ENCODE data around the gene RIC1. TPM values are rescaled to one million over a fixed set of nuclear protein-coding genes. Genes with fewer than 3 reads are reported as not detected.

The RIC1 gene
- total and polyA plus RNA-seq, 11 donors: 2.4 to 14.4 (median 8.7) TPM

DNA sequence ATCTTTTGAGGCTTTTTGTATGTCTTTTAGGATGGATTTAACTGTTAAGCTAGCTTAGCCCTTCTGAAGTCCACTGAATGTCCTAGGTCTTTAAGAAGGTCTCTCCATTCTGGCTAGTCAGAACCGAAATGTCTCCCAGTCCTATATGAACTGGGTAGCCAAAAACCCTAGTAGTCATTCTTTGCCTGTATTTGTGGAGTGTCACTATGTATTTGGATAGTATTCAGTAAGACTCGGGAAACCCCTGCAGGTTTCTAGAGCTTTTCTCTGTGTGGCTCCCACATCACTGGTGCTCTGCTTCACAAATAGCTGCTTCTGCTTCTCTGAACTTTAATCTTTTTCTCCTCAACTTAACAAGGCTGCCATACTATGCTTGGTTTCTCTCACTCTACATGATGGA is 68.0 kb downstream of the RIC1 start:
- intact Hi-C loops (cut with DNase I): no loop called here
- Histone ChIP-seq H3K4me3 (no peak overlapping the region), H3K27me3 (no peaks in the 10 kb centered on the region), H3K36me3 (no peaks in the 10 kb centered on the region), H3K27ac (no peak overlapping the region), H3K9me3 (no peaks in the 10 kb centered on the region), H3K4me1 (peaks cover 0 to 6% (median 0%) of the 10 kb centered on the region in 12 donors)
- WGBS, 4 donors: 93 to 97% (median 96%) methylated on average over 2 of the region's 2 CpGs
- DNase-seq (no peak), ATAC-seq (no peak)
- TF ChIP-seq, protein P1, sequence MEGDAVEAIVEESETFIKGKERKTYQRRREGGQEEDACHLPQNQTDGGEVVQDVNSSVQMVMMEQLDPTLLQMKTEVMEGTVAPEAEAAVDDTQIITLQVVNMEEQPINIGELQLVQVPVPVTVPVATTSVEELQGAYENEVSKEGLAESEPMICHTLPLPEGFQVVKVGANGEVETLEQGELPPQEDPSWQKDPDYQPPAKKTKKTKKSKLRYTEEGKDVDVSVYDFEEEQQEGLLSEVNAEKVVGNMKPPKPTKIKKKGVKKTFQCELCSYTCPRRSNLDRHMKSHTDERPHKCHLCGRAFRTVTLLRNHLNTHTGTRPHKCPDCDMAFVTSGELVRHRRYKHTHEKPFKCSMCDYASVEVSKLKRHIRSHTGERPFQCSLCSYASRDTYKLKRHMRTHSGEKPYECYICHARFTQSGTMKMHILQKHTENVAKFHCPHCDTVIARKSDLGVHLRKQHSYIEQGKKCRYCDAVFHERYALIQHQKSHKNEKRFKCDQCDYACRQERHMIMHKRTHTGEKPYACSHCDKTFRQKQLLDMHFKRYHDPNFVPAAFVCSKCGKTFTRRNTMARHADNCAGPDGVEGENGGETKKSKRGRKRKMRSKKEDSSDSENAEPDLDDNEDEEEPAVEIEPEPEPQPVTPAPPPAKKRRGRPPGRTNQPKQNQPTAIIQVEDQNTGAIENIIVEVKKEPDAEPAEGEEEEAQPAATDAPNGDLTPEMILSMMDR (IDR thresholded peaks at IDR 0.05): no peak
- TF ChIP-seq POLR2A (IDR thresholded peaks at IDR 0.05): no peak

DNA sequence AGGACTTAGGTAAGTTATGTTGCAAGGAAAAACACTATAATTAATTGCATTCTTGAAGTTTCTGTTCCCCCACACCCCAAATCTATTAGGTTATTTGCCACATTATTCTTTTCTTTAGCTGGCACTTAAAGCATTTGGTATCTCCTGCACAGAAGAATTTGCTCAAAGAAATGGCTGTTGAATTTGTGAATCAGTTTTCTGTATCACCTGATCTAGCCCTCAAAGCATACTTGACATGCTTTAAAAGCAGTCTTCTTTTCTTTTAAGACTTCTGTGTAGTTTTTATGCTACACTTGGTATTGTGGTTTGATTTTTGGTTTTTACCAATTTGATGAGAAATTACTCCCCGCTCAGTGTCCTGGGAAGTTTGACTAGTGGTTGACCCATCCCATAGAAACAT is 69.1 kb downstream of the RIC1 start:
- no peak overlapping the region for H3K4me3 ChIP-seq
- no peaks in the 10 kb centered on the region for H3K27me3 ChIP-seq
- WGBS, 4 donors: 93 to 100% (median 100%) methylated on average over 1 of the region's 1 CpG
- intact Hi-C loops (cut with DNase I): no loop called here
- no peak for DNase-seq
- H3K36me3 ChIP-seq: no peaks in the 10 kb centered on the region
- peaks cover 0 to 6% (median 0%) of the 10 kb centered on the region in 12 donors for H3K4me1 ChIP-seq
- H3K27ac ChIP-seq: no peak overlapping the region
- TF ChIP-seq POLR2A (IDR thresholded peaks at IDR 0.05): no peak
- TF ChIP-seq, protein P1 (IDR thresholded peaks at IDR 0.05): no peak
- no peaks in the 10 kb centered on the region for H3K9me3 ChIP-seq
- ATAC-seq: no peak

DNA sequence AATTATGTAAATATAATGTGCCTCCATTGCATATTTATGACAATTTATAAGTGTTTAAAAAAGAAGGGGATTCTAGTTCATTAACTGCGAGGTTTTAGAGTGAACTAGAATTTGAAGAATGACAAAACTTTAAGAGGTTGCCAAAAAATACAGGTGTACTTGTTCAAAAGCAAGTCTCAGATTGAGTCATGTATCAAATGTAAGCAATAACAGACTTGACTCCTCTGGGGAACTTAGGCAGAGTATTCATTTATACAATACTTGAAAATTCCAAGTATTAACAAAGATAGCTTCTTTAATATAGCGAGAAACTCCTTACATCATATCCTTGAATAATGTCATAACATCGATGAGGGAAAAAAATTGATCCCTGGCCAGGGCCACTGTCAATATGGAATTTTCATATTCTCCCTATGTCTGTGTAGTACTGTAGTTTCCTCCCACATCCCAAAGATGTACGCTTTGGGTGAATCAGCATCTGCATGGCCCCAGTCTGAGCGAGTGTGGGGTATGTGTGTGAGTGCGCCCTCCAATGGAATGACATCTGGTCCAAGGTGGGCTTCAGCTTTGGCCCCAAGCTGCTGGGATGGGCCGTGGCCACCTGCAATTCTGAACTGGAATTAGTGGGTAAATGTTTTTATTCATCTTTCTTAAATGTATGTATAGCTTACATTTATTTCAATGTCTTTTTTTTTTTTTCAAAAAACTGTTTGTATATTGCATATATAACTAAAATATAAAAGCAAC is 70.1 kb downstream of the RIC1 start:
- H3K4me1 ChIP-seq: peaks cover 0 to 6% (median 0%) of the 10 kb centered on the region in 12 donors
- ATAC-seq (peak in 1 of 4 donors; percentile 24), DNase-seq (no peak)
- no peak overlapping the region for H3K27ac ChIP-seq
- no peaks in the 10 kb centered on the region for H3K36me3 ChIP-seq
- intact Hi-C loops (cut with DNase I): no loop called here
- H3K4me3 ChIP-seq: no peak overlapping the region
- no peaks in the 10 kb centered on the region for H3K9me3 ChIP-seq
- no peak for TF ChIP-seq POLR2A (IDR thresholded peaks at IDR 0.05)
- TF ChIP-seq, protein P1 (IDR thresholded peaks at IDR 0.05): no peak
- WGBS, 4 donors: 75 to 86% (median 80%) methylated on average over 7 of the region's 7 CpGs
- no peaks in the 10 kb centered on the region for H3K27me3 ChIP-seq

DNA sequence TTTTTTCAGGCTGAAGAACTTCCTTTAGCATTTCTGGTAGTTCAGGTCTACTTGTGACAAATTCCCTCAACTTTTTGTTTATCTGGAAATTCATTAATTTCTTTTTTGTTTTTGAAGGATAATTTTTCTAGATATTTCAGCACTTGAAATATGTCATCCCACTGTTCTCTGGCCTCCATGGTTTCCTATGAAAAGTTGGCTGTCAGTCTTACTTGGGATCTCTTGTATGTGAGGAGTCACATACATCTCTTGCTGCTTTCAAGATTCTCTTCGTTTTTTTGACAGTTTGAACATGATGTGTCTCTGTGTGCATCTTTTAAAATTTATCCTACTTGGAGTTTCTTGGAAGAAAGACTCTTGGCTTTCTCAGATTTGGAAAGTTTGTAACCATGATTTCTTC is 79.5 kb downstream of the RIC1 start:
- H3K27me3 ChIP-seq: no peaks in the 10 kb centered on the region
- no peak overlapping the region for H3K27ac ChIP-seq
- intact Hi-C loops (cut with DNase I): no loop called here
- DNase-seq: no peak
- H3K9me3 ChIP-seq: peaks cover 0 to 45% (median 15%) of the 10 kb centered on the region in 12 donors
- TF ChIP-seq, protein P1 (IDR thresholded peaks at IDR 0.05): no peak
- no peak for TF ChIP-seq POLR2A (IDR thresholded peaks at IDR 0.05)
- WGBS, 4 donors: 90 to 96% (median 94%) methylated on average over 1 of the region's 1 CpG
- H3K4me3 ChIP-seq: no peak overlapping the region
- peaks cover 0 to 20% (median 3%) of the 10 kb centered on the region in 9 donors for H3K36me3 ChIP-seq
- ATAC-seq: no peak
- no peaks in the 10 kb centered on the region for H3K4me1 ChIP-seq

All from heart left ventricle (tissue), 16 donors.